Left ventricle myocardium inferior (tissue), 1 donor: Measurements from ENCODE around the gene GPR157. TPM values are rescaled to one million over a fixed set of nuclear protein-coding genes. Genes with fewer than 3 reads are reported as not detected.
"Not testable (repeated sequence)": the region's sequence is repeated elsewhere in the genome, so short reads cannot be mapped to it uniquely, and the experiment has no call there.

Experiments
- DNase-seq: peaks from one replicate; pipeline ENCODE4 v3.0.0-alpha.2; 2020
- H3K27ac ChIP-seq: fragments of 200-600 bp; replicated peaks from 2 replicates; pipeline ENCODE4 v1.8.0; 2021
- H3K27me3 ChIP-seq: fragments of 200-600 bp; 2 replicates; pipeline ENCODE4 v1.8.0; 2021; ENCODE audit warnings: low read depth
- H3K36me3 ChIP-seq: fragments of 200-600 bp; 2 replicates; pipeline ENCODE4 v1.8.0; 2021
- H3K4me1 ChIP-seq: fragments of 200-600 bp; 2 replicates; pipeline ENCODE4 v1.8.0; 2021
- H3K4me3 ChIP-seq: fragments of 200-600 bp; 2 replicates; pipeline ENCODE4 v1.8.0; 2021; ENCODE audit warnings: mild to moderate bottlenecking, moderate library complexity
- H3K9me3 ChIP-seq: fragments of 200-600 bp; replicated peaks from 2 replicates; pipeline ENCODE4 v1.8.0; 2021
- intact Hi-C: fragments of 100-400 bp; cut with micrococcal nuclease; formaldehyde crosslinking; loops from one replicate; pipeline ENCODE4 v1.11.0; 2022
- total RNA-seq: library from RNA; stranded (reverse); fragmentation: NEBNext Ultra II Directional; extraction: Animal tissue kit (Norgen Biotek cat#: 25700); gene quantifications from one replicate; pipeline ENCODE4 v1.2.1, GENCODE V29; 2021
- TF ChIP-seq, protein P1 (sequence below): fragments of 200-600 bp; IDR thresholded peaks from 2 replicates; pipeline ENCODE4 v1.8.0; 2021; ENCODE audit warnings: antibody characterized with exemption, mild to moderate bottlenecking, borderline replicate concordance
- donor health status: DM: no; HTN: yes; CAD: no; lungs with severe emphysema.

The GPR157 gene
- total RNA-seq, 1 donor from 2014 or later, result 48.4 TPM

DNA sequence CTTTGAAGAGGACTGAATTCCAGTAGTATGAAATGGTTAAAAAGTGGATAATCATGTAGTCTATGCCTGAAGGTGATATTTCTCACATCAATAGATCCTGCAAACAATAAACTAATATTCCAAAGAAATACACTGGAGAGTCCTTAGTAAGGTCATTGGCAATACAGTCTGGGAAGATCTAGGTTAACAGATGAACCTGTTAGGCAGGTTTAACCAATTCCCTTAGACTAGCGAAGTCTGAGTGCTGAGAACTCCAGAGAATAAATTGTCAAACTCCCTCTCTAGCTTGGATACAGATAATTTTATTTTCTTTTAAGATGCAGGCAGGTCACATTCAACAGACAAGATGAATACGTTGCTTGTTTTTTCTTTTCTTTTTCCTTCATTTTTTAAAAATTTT is 2.4 kb downstream of the GPR157 start:
- no peak for DNase-seq
- TF ChIP-seq, protein P1, sequence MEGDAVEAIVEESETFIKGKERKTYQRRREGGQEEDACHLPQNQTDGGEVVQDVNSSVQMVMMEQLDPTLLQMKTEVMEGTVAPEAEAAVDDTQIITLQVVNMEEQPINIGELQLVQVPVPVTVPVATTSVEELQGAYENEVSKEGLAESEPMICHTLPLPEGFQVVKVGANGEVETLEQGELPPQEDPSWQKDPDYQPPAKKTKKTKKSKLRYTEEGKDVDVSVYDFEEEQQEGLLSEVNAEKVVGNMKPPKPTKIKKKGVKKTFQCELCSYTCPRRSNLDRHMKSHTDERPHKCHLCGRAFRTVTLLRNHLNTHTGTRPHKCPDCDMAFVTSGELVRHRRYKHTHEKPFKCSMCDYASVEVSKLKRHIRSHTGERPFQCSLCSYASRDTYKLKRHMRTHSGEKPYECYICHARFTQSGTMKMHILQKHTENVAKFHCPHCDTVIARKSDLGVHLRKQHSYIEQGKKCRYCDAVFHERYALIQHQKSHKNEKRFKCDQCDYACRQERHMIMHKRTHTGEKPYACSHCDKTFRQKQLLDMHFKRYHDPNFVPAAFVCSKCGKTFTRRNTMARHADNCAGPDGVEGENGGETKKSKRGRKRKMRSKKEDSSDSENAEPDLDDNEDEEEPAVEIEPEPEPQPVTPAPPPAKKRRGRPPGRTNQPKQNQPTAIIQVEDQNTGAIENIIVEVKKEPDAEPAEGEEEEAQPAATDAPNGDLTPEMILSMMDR, result no peak
- H3K4me3 ChIP-seq, result peak overlapping the region; percentile 86
- H3K27me3 ChIP-seq, result no peaks in the 10 kb centered on the region
- peak overlapping the region; percentile 94 for H3K27ac ChIP-seq
- no peaks in the 10 kb centered on the region for H3K36me3 ChIP-seq
- no peaks in the 10 kb centered on the region for H3K9me3 ChIP-seq
- peaks cover 66% of the 10 kb centered on the region for H3K4me1 ChIP-seq
- intact Hi-C loops, result no loop called here

DNA sequence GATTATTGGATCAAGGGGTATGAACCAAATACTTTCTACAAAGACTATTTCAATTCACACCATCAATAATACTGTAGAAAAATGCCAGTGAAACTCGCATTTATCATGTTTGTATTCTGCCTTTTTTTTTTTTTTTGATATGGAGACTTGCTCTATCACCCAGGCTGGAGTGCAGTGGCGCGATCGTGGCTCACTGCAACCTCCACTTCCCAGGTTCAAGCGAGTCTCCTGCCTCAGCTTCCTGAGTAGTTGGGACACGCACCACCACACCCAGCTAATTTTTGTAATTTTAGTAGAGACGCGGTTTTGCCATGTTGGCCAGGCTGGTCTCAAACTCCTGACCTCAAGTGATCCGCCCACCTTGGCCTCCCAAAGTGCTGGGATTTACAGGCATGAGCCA is 3.1 kb downstream of the GPR157 start:
- Histone ChIP-seq H3K27ac (peak overlapping the region; percentile 51), H3K4me1 (peaks cover 72% of the 10 kb centered on the region)
- H3K4me3 ChIP-seq, H3K27me3 ChIP-seq, intact Hi-C loops, H3K9me3 ChIP-seq, H3K36me3 ChIP-seq, DNase-seq: not testable (repeated sequence)

DNA sequence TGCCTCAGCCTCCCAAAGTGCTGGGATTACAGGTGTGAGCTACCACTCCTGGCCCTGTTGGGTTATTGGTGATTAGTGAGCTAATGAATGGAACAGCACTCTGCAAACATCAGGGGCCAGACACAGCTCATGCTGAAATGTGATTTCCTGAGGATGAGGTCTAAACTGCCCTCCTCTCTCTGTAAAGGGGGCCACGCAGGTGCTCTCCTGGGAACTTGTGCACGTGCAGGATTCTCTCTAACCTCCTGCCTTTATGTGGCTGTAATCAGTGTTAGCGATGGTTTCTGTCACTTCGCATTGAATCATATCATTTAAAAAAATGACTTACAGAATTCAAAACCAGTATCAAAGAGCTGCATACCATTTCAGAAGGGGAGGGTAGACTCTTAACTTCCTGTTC is 3.6 kb downstream of the GPR157 start:
- Histone ChIP-seq H3K9me3 (no peaks in the 10 kb centered on the region), H3K36me3 (no peaks in the 10 kb centered on the region), H3K4me3 (no peak overlapping the region), H3K27me3 (no peaks in the 10 kb centered on the region), H3K4me1 (peaks cover 78% of the 10 kb centered on the region), H3K27ac (peak overlapping the region; percentile 51)
- TF ChIP-seq, protein P1, result no peak
- no peak for DNase-seq
- intact Hi-C loops, result no loop called here

DNA sequence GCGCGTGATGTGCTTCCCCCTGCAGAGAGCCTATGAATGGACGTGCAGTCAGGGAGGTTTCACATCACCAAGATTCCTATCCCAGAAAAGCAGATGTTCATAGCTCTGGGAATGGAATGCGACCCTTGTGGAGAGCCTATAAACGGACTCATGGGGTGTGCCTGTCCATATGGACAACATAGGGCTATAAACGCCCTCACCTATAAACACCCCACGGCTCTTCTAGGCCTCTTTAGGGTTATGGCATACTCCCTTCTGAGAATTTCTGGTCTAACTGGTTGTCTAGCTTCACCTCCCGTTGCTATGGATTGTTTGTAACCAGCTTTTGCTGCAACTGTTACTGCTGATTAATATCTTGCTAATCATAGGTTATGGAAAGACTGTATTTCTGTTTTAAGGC is 4.5 kb downstream of the GPR157 start:
- H3K4me1 ChIP-seq, result peaks cover 81% of the 10 kb centered on the region
- intact Hi-C loops, H3K9me3 ChIP-seq, DNase-seq, H3K4me3 ChIP-seq, H3K36me3 ChIP-seq, H3K27me3 ChIP-seq: not testable (repeated sequence)
- H3K27ac ChIP-seq, result peak overlapping the region; percentile 63

DNA sequence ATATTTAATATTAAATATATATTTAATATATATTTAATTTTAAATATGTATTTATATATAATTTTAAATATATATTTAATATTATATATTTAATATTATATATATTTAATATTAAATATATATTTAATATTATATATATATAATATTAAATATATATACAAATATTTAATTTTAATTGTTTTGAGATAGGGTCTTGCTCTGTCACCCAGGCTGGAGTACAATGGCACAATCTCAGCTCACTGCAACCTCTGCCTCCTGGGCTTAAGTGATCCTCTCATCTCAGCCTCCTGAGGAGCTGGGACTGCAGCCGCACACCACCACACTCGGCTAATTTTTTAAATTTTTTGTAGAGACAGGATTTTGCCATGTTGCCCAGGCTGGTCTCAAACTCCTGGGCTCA is 5.2 kb downstream of the GPR157 start:
- intact Hi-C loops, H3K36me3 ChIP-seq, DNase-seq, H3K4me3 ChIP-seq, H3K27me3 ChIP-seq, H3K9me3 ChIP-seq: not testable (repeated sequence)
- H3K27ac ChIP-seq, result peak overlapping the region; percentile 63
- H3K4me1 ChIP-seq, result peaks cover 84% of the 10 kb centered on the region

DNA sequence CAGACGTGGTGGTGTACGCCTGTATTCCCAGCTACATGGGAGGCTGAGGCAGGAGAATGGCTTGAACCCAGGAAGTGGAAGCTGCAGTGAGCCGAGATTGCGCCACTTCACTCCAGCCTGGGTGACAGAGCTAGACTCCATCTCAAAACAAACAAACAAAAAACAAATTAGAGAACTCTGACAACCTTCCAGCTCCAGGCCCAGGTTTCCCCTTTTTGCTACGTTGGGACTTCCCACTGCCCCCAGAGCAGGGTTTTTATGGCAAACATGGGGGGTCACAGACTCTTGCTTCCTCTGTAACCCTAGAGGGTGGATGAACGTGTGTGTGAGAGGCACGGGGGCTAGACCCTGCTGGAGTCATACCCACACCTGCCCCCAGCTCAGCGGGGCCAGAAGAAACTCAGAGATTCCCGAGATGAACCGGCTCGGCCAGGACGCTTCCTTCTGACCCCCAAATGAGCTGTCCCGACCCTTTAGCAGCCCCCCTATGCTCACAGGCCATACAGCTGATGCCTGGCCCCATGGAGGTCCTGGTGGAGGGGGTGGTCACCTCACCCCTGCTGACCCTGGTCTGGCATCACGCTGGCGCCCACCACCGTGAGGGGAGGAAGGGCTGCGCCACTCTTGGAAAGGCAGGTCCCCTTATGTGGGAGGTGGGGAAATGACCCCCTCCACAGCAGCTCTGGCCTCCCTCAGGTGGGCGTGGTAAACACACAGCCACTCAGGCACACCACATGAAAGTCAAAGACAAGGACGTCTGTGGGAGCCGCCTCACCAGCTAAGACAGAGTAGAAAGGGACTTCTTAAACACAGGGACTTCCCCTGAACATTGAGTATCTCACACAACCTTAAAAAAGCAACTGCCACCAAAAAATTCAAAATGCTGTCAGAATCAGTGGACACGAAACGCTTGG is 7.1 kb downstream of the GPR157 start:
- Histone ChIP-seq H3K27ac (peak overlapping the region; percentile 72), H3K4me1 (peaks cover 74% of the 10 kb centered on the region), H3K9me3 (no peaks in the 10 kb centered on the region), H3K36me3 (no peaks in the 10 kb centered on the region), H3K4me3 (peak overlapping the region; percentile 17), H3K27me3 (no peaks in the 10 kb centered on the region)
- TF ChIP-seq, protein P1, result no peak
- no peak for DNase-seq
- intact Hi-C loops, result no loop called here

DNA sequence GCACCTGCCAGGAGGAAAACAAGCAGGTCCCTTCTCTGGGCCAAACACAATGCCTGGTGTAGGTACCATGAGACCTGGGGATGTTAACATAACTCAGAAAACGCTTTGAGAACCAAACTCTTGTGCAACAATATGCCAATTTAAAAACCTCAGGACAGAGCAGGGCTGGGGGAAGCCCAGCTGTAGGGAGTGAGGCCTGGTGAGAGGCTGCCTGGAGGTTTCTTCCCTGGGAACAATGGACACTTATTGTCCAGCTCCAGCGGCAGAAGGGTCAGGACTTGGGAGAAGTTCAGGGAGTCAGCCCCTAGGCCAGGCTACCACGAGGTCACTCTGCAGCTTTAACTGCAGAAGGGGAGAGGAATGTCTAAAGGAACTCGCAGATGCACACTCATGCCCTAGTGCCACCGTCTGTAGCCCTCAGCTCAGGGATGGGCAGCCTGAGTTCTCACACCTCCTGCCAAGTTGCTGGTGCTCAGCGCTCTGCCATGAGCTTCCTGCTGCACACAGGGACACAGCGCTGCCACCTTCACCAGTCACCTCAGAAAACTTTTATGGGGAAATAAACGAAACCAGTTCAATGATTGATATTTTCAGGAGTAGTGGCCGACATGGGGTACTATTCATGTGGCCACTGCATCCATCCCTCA is 8.5 kb downstream of the GPR157 start:
- Histone ChIP-seq H3K4me1 (peaks cover 60% of the 10 kb centered on the region), H3K27me3 (no peaks in the 10 kb centered on the region), H3K4me3 (no peak overlapping the region), H3K9me3 (no peaks in the 10 kb centered on the region), H3K27ac (peak overlapping the region; percentile 72), H3K36me3 (no peaks in the 10 kb centered on the region)
- intact Hi-C loops, result no loop called here
- no peak for DNase-seq
- TF ChIP-seq, protein P1, result no peak
